D721Med (cell line): ENCODE measurements around the gene MIER2.

ENCODE experiments used
- DNase-seq: peaks from one replicate; pipeline ENCODE4 v3.0.0; 2011; ENCODE audit warnings: low spot score; ENCODE audit not compliant: insufficient read length
- FAIRE-seq: peaks from 2 replicates; lab custom pipeline; 2011; peaks lifted over from hg19 to GRCh38; lab: Jason Lieb, UNC
- CTCF ChIP-seq: IDR thresholded peaks from 2 replicates; pipeline ENCODE4 v1.5.1; 2012; ENCODE audit warnings: mild to moderate bottlenecking, control low read depth; ENCODE audit not compliant: insufficient read depth; ENCODE audit errors: missing control alignments

The MIER2 gene

GRCh38 chr19:327291-328024, 17.1 kb downstream of the MIER2 start:
- DNase-seq = no peak
- no peak for TF ChIP-seq CTCF
- no peak for FAIRE-seq

- TF ChIP-seq CTCF = no peak
- DNase-seq (no peak), FAIRE-seq (no peak)
Observed at GRCh38 chr19:326871-327270, 17.7 kb downstream of the MIER2 start.

- DNase-seq (no peak), FAIRE-seq (no peak)
- TF ChIP-seq CTCF = no peak
Observed at GRCh38 chr19:325937-326565, 18.5 kb downstream of the MIER2 start.

GRCh38 chr19:325173-325936, 19.2 kb downstream of the MIER2 start:
- DNase-seq (no peak), FAIRE-seq (no peak)
- TF ChIP-seq CTCF = no peak

- no peak for TF ChIP-seq CTCF
- DNase-seq (no peak), FAIRE-seq (no peak)
Observed at GRCh38 chr19:324716-325115, 19.9 kb downstream of the MIER2 start.

- TF ChIP-seq CTCF = no peak
- DNase-seq (no peak), FAIRE-seq (no peak)
Observed at GRCh38 chr19:322616-323015, 22.0 kb downstream of the MIER2 start.
